Activated naive CD8-positive, alpha-beta T cell treated with anti-CD3 and anti-CD28 coated beads, Interleukin-2, amount 50 U/mL, for 24 hours (primary cell): Measurements from ENCODE around the gene PIK3R4.

Experiments
- ATAC-seq: fragments of 150-1000 bp; cut with Tn5 transposase; one replicate; pipeline ENCODE4 v1.10.0; 2021
- DNase-seq: peaks from one replicate; pipeline ENCODE4 v3.0.0; 2021
- H3K27ac Mint-ChIP-seq: one replicate; pipeline ENCODE4 v1.8.0; 2021; ENCODE audit warnings: mild to moderate bottlenecking, mixed read lengths
- H3K27me3 Mint-ChIP-seq: one replicate; pipeline ENCODE4 v1.8.0; 2021; ENCODE audit warnings: mixed read lengths
- H3K36me3 Mint-ChIP-seq: one replicate; pipeline ENCODE4 v1.8.0; 2021; ENCODE audit warnings: low read depth, mixed read lengths
- H3K4me1 Mint-ChIP-seq: one replicate; pipeline ENCODE4 v1.8.0; 2021; ENCODE audit warnings: mixed read lengths
- H3K4me3 Mint-ChIP-seq: one replicate; pipeline ENCODE4 v1.8.0; 2021; ENCODE audit warnings: mild to moderate bottlenecking, moderate library complexity, mixed read lengths
- H3K9me3 Mint-ChIP-seq: one replicate; pipeline ENCODE4 v1.8.0; 2021; ENCODE audit warnings: mixed read lengths

Gene PIK3R4

GRCh38 chr3:130746246-130747039, at the start of gene PIK3R4:
PIK3R4 (minus strand) TSS chr3:130746829; CDS start chr3:130745218, 1,611 bp downstream.
- peak within 1 kb of the TSS; percentile 92 for H3K4me3 Mint-ChIP-seq
- no peaks in the 10 kb centered on the region for H3K27me3 Mint-ChIP-seq
- no peaks in the 10 kb centered on the region for H3K9me3 Mint-ChIP-seq
- peaks cover 31% of the 10 kb centered on the region for H3K36me3 Mint-ChIP-seq
- ATAC-seq (peak; percentile 91), DNase-seq (peak; percentile 93)
- peaks cover 54% of the 10 kb centered on the region for H3K4me1 Mint-ChIP-seq
- H3K27ac Mint-ChIP-seq, result peak within 1 kb of the TSS; percentile 96

- Mint-ChIP-seq H3K27me3 (peaks cover 3% of the 10 kb centered on the region), H3K9me3 (no peaks in the 10 kb centered on the region), H3K36me3 (no peaks in the 10 kb centered on the region), H3K27ac (no peak overlapping the region), H3K4me3 (no peak overlapping the region), H3K4me1 (no peaks in the 10 kb centered on the region)
- ATAC-seq (no peak), DNase-seq (no peak)
Measured at GRCh38 chr3:130795396-130795795, 48.8 kb upstream of the PIK3R4 start.

GRCh38 chr3:130792246-130792645, 45.6 kb upstream of the PIK3R4 start:
- ATAC-seq, result no peak
- H3K4me3 Mint-ChIP-seq, result no peak overlapping the region
- peaks cover 3% of the 10 kb centered on the region for H3K27me3 Mint-ChIP-seq
- H3K36me3 Mint-ChIP-seq, result no peaks in the 10 kb centered on the region
- H3K9me3 Mint-ChIP-seq, result no peaks in the 10 kb centered on the region
- DNase-seq, result no peak
- H3K4me1 Mint-ChIP-seq, result no peaks in the 10 kb centered on the region
- H3K27ac Mint-ChIP-seq, result no peak overlapping the region

GRCh38 chr3:130789782-130790322, 43.2 kb upstream of the PIK3R4 start:
- H3K27me3 Mint-ChIP-seq, result peaks cover 3% of the 10 kb centered on the region
- no peak overlapping the region for H3K4me3 Mint-ChIP-seq
- no peak overlapping the region for H3K27ac Mint-ChIP-seq
- ATAC-seq (no peak), DNase-seq (no peak)
- no peaks in the 10 kb centered on the region for H3K4me1 Mint-ChIP-seq
- H3K9me3 Mint-ChIP-seq, result no peaks in the 10 kb centered on the region
- no peaks in the 10 kb centered on the region for H3K36me3 Mint-ChIP-seq

GRCh38 chr3:130787422-130788068, 40.9 kb upstream of the PIK3R4 start:
- Mint-ChIP-seq H3K4me3 (no peak overlapping the region), H3K36me3 (no peaks in the 10 kb centered on the region), H3K27ac (no peak overlapping the region), H3K27me3 (no peaks in the 10 kb centered on the region), H3K9me3 (no peaks in the 10 kb centered on the region), H3K4me1 (no peaks in the 10 kb centered on the region)
- DNase-seq, result no peak
- ATAC-seq, result no peak

- H3K27ac Mint-ChIP-seq, result no peak overlapping the region
- H3K4me1 Mint-ChIP-seq, result no peaks in the 10 kb centered on the region
- no peak overlapping the region for H3K4me3 Mint-ChIP-seq
- H3K27me3 Mint-ChIP-seq, result no peaks in the 10 kb centered on the region
- ATAC-seq (no peak), DNase-seq (no peak)
- H3K9me3 Mint-ChIP-seq, result no peaks in the 10 kb centered on the region
- no peaks in the 10 kb centered on the region for H3K36me3 Mint-ChIP-seq
Measured at GRCh38 chr3:130786306-130786705, 39.7 kb upstream of the PIK3R4 start.

- DNase-seq (no peak), ATAC-seq (no peak)
- H3K27ac Mint-ChIP-seq, result no peak overlapping the region
- H3K4me1 Mint-ChIP-seq, result no peaks in the 10 kb centered on the region
- H3K27me3 Mint-ChIP-seq, result peaks cover 2% of the 10 kb centered on the region
- H3K36me3 Mint-ChIP-seq, result no peaks in the 10 kb centered on the region
- no peak overlapping the region for H3K4me3 Mint-ChIP-seq
- H3K9me3 Mint-ChIP-seq, result no peaks in the 10 kb centered on the region
Measured at GRCh38 chr3:130783629-130784028, 37.0 kb upstream of the PIK3R4 start.

GRCh38 chr3:130779486-130779885, 32.9 kb upstream of the PIK3R4 start:
- H3K4me1 Mint-ChIP-seq, result no peaks in the 10 kb centered on the region
- no peaks in the 10 kb centered on the region for H3K36me3 Mint-ChIP-seq
- DNase-seq, result no peak
- no peaks in the 10 kb centered on the region for H3K9me3 Mint-ChIP-seq
- H3K27me3 Mint-ChIP-seq, result peaks cover 10% of the 10 kb centered on the region
- no peak overlapping the region for H3K4me3 Mint-ChIP-seq
- ATAC-seq, result no peak
- H3K27ac Mint-ChIP-seq, result no peak overlapping the region

- no peaks in the 10 kb centered on the region for H3K4me1 Mint-ChIP-seq
- H3K4me3 Mint-ChIP-seq, result no peak overlapping the region
- H3K36me3 Mint-ChIP-seq, result no peaks in the 10 kb centered on the region
- ATAC-seq (no peak), DNase-seq (no peak)
- no peaks in the 10 kb centered on the region for H3K9me3 Mint-ChIP-seq
- no peak overlapping the region for H3K27ac Mint-ChIP-seq
- H3K27me3 Mint-ChIP-seq, result peaks cover 10% of the 10 kb centered on the region
Measured at GRCh38 chr3:130779031-130779430, 32.4 kb upstream of the PIK3R4 start.

- Mint-ChIP-seq H3K36me3 (no peaks in the 10 kb centered on the region), H3K4me1 (no peaks in the 10 kb centered on the region), H3K27ac (no peak overlapping the region), H3K9me3 (no peaks in the 10 kb centered on the region), H3K27me3 (peaks cover 15% of the 10 kb centered on the region), H3K4me3 (no peak overlapping the region)
- no peak for DNase-seq
- ATAC-seq, result no peak
Measured at GRCh38 chr3:130773366-130773765, 26.7 kb upstream of the PIK3R4 start.

GRCh38 chr3:130772129-130772528, 25.5 kb upstream of the PIK3R4 start:
- no peaks in the 10 kb centered on the region for H3K4me1 Mint-ChIP-seq
- no peaks in the 10 kb centered on the region for H3K9me3 Mint-ChIP-seq
- no peaks in the 10 kb centered on the region for H3K36me3 Mint-ChIP-seq
- ATAC-seq, result no peak
- H3K27me3 Mint-ChIP-seq, result peaks cover 12% of the 10 kb centered on the region
- DNase-seq, result no peak
- no peak overlapping the region for H3K27ac Mint-ChIP-seq
- H3K4me3 Mint-ChIP-seq, result no peak overlapping the region

- no peak overlapping the region for H3K4me3 Mint-ChIP-seq
- DNase-seq (no peak), ATAC-seq (no peak)
- no peak overlapping the region for H3K27ac Mint-ChIP-seq
- H3K9me3 Mint-ChIP-seq, result no peaks in the 10 kb centered on the region
- no peaks in the 10 kb centered on the region for H3K4me1 Mint-ChIP-seq
- H3K27me3 Mint-ChIP-seq, result peaks cover 11% of the 10 kb centered on the region
- no peaks in the 10 kb centered on the region for H3K36me3 Mint-ChIP-seq
Measured at GRCh38 chr3:130770644-130771043, 24.0 kb upstream of the PIK3R4 start.

GRCh38 chr3:130761730-130762311, 15.2 kb upstream of the PIK3R4 start:
- ATAC-seq (no peak), DNase-seq (no peak)
- Mint-ChIP-seq H3K27me3 (peaks cover 22% of the 10 kb centered on the region), H3K4me1 (no peaks in the 10 kb centered on the region), H3K36me3 (no peaks in the 10 kb centered on the region), H3K4me3 (no peak overlapping the region), H3K27ac (no peak overlapping the region), H3K9me3 (no peaks in the 10 kb centered on the region)

- no peaks in the 10 kb centered on the region for H3K4me1 Mint-ChIP-seq
- DNase-seq (no peak), ATAC-seq (no peak)
- no peak overlapping the region for H3K4me3 Mint-ChIP-seq
- H3K36me3 Mint-ChIP-seq, result no peaks in the 10 kb centered on the region
- H3K27ac Mint-ChIP-seq, result no peak overlapping the region
- H3K9me3 Mint-ChIP-seq, result no peaks in the 10 kb centered on the region
- peaks cover 22% of the 10 kb centered on the region for H3K27me3 Mint-ChIP-seq
Measured at GRCh38 chr3:130760922-130761321, 14.3 kb upstream of the PIK3R4 start.
